ENCODE results near the gene CD160. TPM values are rescaled to one million over a fixed set of nuclear protein-coding genes. Genes with fewer than 3 reads are reported as not detected.
A peak's percentile ranks its signal among the peaks of the same experiment; 100 is the strongest.
"Not testable (repeated sequence)": the region's sequence is repeated elsewhere in the genome, so short reads cannot be mapped to it uniquely, and the experiment has no call there.

CD160 gene
- total RNA-seq, 4 donors from 2014 or later = not detected

DNA sequence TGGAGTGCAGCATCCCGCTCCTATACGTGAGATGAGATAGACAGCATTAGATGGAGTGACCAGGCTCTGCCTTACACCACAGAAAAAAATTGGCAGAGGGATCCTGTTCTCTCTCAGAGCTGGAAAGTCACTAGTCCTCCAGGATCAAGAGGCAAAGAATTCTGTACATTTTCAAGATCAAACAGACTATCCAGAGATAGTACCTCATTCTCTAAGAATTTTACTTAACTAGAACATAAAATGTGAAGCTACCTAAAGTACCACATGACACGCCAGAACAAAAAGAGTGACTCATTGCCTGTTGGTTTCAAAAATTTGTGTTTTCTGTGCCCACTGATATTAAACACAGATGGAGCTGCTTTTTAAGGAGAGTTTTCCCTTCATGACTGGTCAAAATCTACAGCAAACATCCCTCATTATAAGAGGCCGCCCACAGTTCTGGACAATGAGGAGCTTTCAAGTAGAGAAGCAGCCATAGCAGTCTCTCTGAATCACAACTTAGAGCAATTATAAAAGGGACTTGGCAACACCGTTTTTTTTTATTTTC, 32.3 kb downstream of the CD160 start:
- intact Hi-C loops (cut with DNase I; ENCODE audit: low total_unique reads) = no loop called here

GRCh38 chr1:145757420-145757819, 38.1 kb downstream of the CD160 start:
- ATAC-seq = no peak
- Histone ChIP-seq H3K36me3 (peaks cover 0 to 73% of the 10 kb centered on the region in 2 donors), H3K27me3 (no peaks in the 10 kb centered on the region), H3K4me3 (no peak overlapping the region), H3K27ac (no peak overlapping the region), H3K9me3 (no peaks in the 10 kb centered on the region), H3K4me1 (no peaks in the 10 kb centered on the region)
- intact Hi-C loops (cut with DNase I; ENCODE audit: low total_unique reads) (no loop called here), in situ Hi-C loops (cut with MboI; ENCODE audit: low sequenced_read_pairs in 4 of 4) (no loop called here)
- no peak for DNase-seq
- no peak for TF ChIP-seq POLR2A (IDR thresholded peaks at IDR 0.05)
- TF ChIP-seq, protein P1, sequence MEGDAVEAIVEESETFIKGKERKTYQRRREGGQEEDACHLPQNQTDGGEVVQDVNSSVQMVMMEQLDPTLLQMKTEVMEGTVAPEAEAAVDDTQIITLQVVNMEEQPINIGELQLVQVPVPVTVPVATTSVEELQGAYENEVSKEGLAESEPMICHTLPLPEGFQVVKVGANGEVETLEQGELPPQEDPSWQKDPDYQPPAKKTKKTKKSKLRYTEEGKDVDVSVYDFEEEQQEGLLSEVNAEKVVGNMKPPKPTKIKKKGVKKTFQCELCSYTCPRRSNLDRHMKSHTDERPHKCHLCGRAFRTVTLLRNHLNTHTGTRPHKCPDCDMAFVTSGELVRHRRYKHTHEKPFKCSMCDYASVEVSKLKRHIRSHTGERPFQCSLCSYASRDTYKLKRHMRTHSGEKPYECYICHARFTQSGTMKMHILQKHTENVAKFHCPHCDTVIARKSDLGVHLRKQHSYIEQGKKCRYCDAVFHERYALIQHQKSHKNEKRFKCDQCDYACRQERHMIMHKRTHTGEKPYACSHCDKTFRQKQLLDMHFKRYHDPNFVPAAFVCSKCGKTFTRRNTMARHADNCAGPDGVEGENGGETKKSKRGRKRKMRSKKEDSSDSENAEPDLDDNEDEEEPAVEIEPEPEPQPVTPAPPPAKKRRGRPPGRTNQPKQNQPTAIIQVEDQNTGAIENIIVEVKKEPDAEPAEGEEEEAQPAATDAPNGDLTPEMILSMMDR (IDR thresholded peaks at IDR 0.05 in 4 of 5, conservative IDR thresholded peaks at IDR 0.05 in 1 of 5) = no peak

More for the DNA sequence above, 32.3 kb downstream of the CD160 start:
- TF ChIP-seq, protein P1 (IDR thresholded peaks at IDR 0.05 in 4 of 5, conservative IDR thresholded peaks at IDR 0.05 in 1 of 5) = no peak
- no peak for TF ChIP-seq POLR2A (IDR thresholded peaks at IDR 0.05)
- H3K36me3 ChIP-seq = peaks cover 0 to 89% of the 10 kb centered on the region in 2 donors
- no peak for DNase-seq
- in situ Hi-C loops (cut with MboI; ENCODE audit: low sequenced_read_pairs in 4 of 4) = no loop called here
- H3K27me3 ChIP-seq = no peaks in the 10 kb centered on the region
- no peaks in the 10 kb centered on the region for H3K4me1 ChIP-seq
- H3K4me3 ChIP-seq = no peak overlapping the region
- H3K27ac ChIP-seq = no peak overlapping the region
- ATAC-seq = peak; percentile 11 to 38
- H3K9me3 ChIP-seq = no peaks in the 10 kb centered on the region

- Histone ChIP-seq H3K27ac (peak overlapping the region; percentile 23 to 43 (median 31)), H3K36me3 (peaks cover 0 to 66% of the 10 kb centered on the region in 2 donors), H3K4me1 (no peaks in the 10 kb centered on the region), H3K4me3 (no peak overlapping the region), H3K27me3 (no peaks in the 10 kb centered on the region), H3K9me3 (no peaks in the 10 kb centered on the region)
- in situ Hi-C loops (cut with MboI; ENCODE audit: low sequenced_read_pairs in 4 of 4) (no loop called here), intact Hi-C loops (cut with DNase I; ENCODE audit: low total_unique reads) (no loop called here)
- peak in 1 of 2 donors; percentile 12 for ATAC-seq
- DNase-seq = no peak
- TF ChIP-seq POLR2A (IDR thresholded peaks at IDR 0.05) = no peak
- TF ChIP-seq, protein P1 (IDR thresholded peaks at IDR 0.05 in 4 of 5, conservative IDR thresholded peaks at IDR 0.05 in 1 of 5) = no peak
These were observed 38.8 kb downstream of the CD160 start for GRCh38 chr1:145758116-145758515.

DNA sequence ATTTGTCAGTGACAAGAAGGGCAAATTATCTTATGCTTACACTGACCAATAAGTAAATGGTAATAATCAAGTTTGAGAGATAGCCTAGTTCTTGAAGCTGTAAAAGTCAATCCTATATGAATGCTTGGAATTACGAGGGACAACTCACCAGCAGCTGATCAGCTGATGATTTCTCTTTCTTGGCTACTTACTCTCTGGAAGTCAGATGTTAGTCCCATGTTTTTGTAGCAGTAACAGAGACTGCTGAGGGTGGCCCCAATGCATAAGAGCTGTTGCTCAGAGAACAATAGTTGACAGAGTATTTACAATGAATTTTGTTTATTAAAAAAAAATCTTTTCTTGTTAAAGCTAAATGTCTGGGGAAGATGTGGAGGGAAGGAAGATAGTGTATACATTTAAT, 39.3 kb downstream of the CD160 start:
- in situ Hi-C loops (cut with MboI; ENCODE audit: low sequenced_read_pairs in 4 of 4) (no loop called here), intact Hi-C loops (cut with DNase I; ENCODE audit: low total_unique reads) (no loop called here)
- peak overlapping the region; percentile 16 to 52 (median 28) for H3K27ac ChIP-seq
- no peak for TF ChIP-seq POLR2A (IDR thresholded peaks at IDR 0.05)
- TF ChIP-seq, protein P1 (IDR thresholded peaks at IDR 0.05 in 4 of 5, conservative IDR thresholded peaks at IDR 0.05 in 1 of 5) = no peak
- no peaks in the 10 kb centered on the region for H3K9me3 ChIP-seq
- H3K4me1 ChIP-seq = no peaks in the 10 kb centered on the region
- DNase-seq = no peak
- no peaks in the 10 kb centered on the region for H3K27me3 ChIP-seq
- ATAC-seq = peak in 1 of 2 donors; percentile 59
- H3K36me3 ChIP-seq = peaks cover 0 to 61% of the 10 kb centered on the region in 2 donors
- H3K4me3 ChIP-seq = no peak overlapping the region

GRCh38 chr1:145759721-145760120, 40.4 kb downstream of the CD160 start:
- DNase-seq (no peak), ATAC-seq (no peak)
- TF ChIP-seq, protein P1 (IDR thresholded peaks at IDR 0.05 in 4 of 5, conservative IDR thresholded peaks at IDR 0.05 in 1 of 5) = no peak
- TF ChIP-seq POLR2A (IDR thresholded peaks at IDR 0.05) = no peak
- in situ Hi-C loops (cut with MboI; ENCODE audit: low sequenced_read_pairs in 4 of 4) = no loop called here
- peaks cover 0 to 58% of the 10 kb centered on the region in 2 donors for H3K36me3 ChIP-seq
- H3K4me3 ChIP-seq = no peak overlapping the region
- H3K27me3 ChIP-seq = no peaks in the 10 kb centered on the region
- intact Hi-C loops (cut with DNase I; ENCODE audit: low total_unique reads) = no loop called here
- H3K9me3 ChIP-seq = no peaks in the 10 kb centered on the region
- H3K27ac ChIP-seq = no peak overlapping the region
- H3K4me1 ChIP-seq = no peaks in the 10 kb centered on the region

DNA sequence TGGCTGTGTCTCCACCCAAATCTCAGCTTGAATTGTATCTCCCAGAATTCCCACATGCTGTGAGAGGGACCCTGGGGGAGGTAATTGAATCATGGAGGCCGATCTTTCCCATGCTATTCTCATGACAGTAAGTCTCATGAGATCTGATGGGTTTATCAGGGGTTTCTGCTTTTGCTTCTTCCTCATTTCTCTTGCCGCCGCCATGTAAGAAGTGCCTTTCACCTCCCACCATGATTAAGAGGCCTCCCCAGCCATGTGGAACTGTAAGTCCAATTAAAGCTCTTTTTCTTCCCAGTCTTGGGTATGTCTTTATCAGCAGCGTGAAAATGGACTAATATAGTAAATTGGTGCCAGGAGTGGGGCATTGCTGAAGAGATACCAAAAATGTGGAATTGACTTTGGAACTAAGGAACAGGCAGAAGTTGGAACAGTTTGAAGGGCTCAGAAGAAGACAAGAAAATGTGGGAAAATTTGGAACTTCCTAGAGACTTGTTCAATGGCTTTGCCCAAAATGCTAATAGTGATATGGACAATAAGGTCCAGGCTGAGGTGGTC, 41.2 kb downstream of the CD160 start:
- in situ Hi-C loops (cut with MboI; ENCODE audit: low sequenced_read_pairs in 4 of 4); intact Hi-C loops (cut with DNase I; ENCODE audit: low total_unique reads): not testable (repeated sequence)
- H3K36me3 ChIP-seq = peaks cover 0 to 52% of the 10 kb centered on the region in 2 donors

DNA sequence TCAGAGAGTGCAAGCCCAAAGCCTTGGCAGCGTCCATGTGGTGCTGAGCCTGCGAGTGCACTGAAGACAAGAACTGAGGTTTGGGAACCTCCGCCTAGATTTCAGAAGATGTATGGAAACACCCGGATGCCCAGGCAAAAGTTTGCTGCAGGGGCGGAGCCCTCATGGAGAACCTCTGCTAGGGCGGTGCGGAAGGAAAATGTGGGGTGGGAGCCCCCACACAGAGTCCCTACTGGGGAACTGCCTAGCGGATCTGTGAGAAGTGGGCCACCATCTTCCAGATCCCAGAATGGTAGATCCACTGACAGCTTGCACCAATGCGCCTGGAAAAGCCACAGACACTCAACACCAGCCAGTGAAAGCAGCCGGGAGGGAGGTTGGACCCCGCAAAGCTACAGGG, 42.2 kb downstream of the CD160 start:
- DNase-seq; H3K4me3 ChIP-seq; H3K4me1 ChIP-seq; in situ Hi-C loops (cut with MboI; ENCODE audit: low sequenced_read_pairs in 4 of 4); H3K27ac ChIP-seq; H3K9me3 ChIP-seq; intact Hi-C loops (cut with DNase I; ENCODE audit: low total_unique reads); ATAC-seq; H3K27me3 ChIP-seq: not testable (repeated sequence)
- H3K36me3 ChIP-seq = peaks cover 0 to 46% of the 10 kb centered on the region in 2 donors

More for the DNA sequence above, 41.2 kb downstream of the CD160 start:
- H3K4me1 ChIP-seq, H3K9me3 ChIP-seq, ATAC-seq, H3K27ac ChIP-seq, H3K27me3 ChIP-seq, DNase-seq, H3K4me3 ChIP-seq: not testable (repeated sequence)
